A673 (cell line): ENCODE measurements around the gene NFASC. TPM values are rescaled to one million over a fixed set of nuclear protein-coding genes. Genes with fewer than 3 reads are reported as not detected.

Experiments
- BruUV-seq: library from RNA; stranded (reverse); fragments of 400-500 nt; replicated peaks from 2 replicates; lab custom pipeline; 2021; lab: Mats Ljungman, UMichigan
- CTCF ChIA-PET: fragments of 300-600 bp; sonication (Branson Sonifier 250); formaldehyde crosslinking; loops from one replicate; lab custom pipeline; 2022; ENCODE audit warnings: antibody characterized with exemption; lab: Charles Lee
- POLR2A ChIA-PET: fragments of 300-600 bp; sonication (Branson Sonifier 250); formaldehyde crosslinking; loops from one replicate; lab custom pipeline; 2022; ENCODE audit warnings: antibody characterized with exemption; ENCODE audit not compliant: low non-redundant PET; lab: Charles Lee
- DNase-seq: peaks from one replicate; pipeline ENCODE4 v3.0.0-alpha.2; 2015; ENCODE audit warnings: low spot score
- H3K27ac ChIP-seq: fragments of 200-600 bp; sonication (generic); 2 replicates; pipeline ENCODE4 v1.5.1; 2016; ENCODE audit warnings: mixed run types, low read depth, mild to moderate bottlenecking, mixed read lengths, antibody characterized with exemption, low read length; ENCODE audit not compliant: poor library complexity, severe bottlenecking
- H3K27me3 ChIP-seq: fragments of 200-600 bp; sonication (generic); replicated peaks from 2 replicates; pipeline ENCODE4 v1.6.1; 2017; ENCODE audit warnings: mixed run types, low read depth, mild to moderate bottlenecking, mixed read lengths, antibody characterized with exemption, low read length; ENCODE audit not compliant: insufficient read depth, poor library complexity
- H3K36me3 ChIP-seq: fragments of 200-600 bp; sonication (generic); 2 replicates; pipeline ENCODE4 v1.6.1; 2016; ENCODE audit warnings: mixed run types, mild to moderate bottlenecking, mixed read lengths, antibody characterized with exemption, low read length; ENCODE audit not compliant: insufficient read depth, poor library complexity, severe bottlenecking
- H3K4me1 ChIP-seq: fragments of 200-600 bp; sonication (generic); 2 replicates; pipeline ENCODE4 v1.6.1; 2017; ENCODE audit warnings: mixed run types, mild to moderate bottlenecking, mixed read lengths, antibody characterized with exemption, low read length; ENCODE audit not compliant: insufficient read depth, poor library complexity, severe bottlenecking
- H3K4me3 ChIP-seq: fragments of 200-600 bp; sonication (generic); 2 replicates; pipeline ENCODE4 v1.5.1; 2016; ENCODE audit warnings: low read depth, mixed run types, mild to moderate bottlenecking, mixed read lengths, low read length; ENCODE audit not compliant: poor library complexity, severe bottlenecking
- H3K9me3 ChIP-seq: fragments of 200-600 bp; sonication (generic); 2 replicates; pipeline ENCODE4 v1.6.1; 2016; ENCODE audit warnings: mixed run types, low read depth, mild to moderate bottlenecking, mixed read lengths, antibody characterized with exemption, low read length; ENCODE audit not compliant: poor library complexity, severe bottlenecking
- EZH2 ChIP-seq: fragments of 200-600 bp; sonication (generic); IDR thresholded peaks from 2 replicates; pipeline ENCODE4 v1.6.1; 2017; ENCODE audit warnings: borderline replicate concordance, low read depth, mild to moderate bottlenecking, mixed read lengths, antibody characterized with exemption, low read length; ENCODE audit not compliant: poor library complexity, severe bottlenecking
- intact Hi-C: fragments of 100-400 bp; cut with micrococcal nuclease; formaldehyde crosslinking; loops from one replicate; pipeline ENCODE4 v1.10.0; 2022; ENCODE audit not compliant: unreplicated experiment
- total RNA-seq: library from RNA; stranded (reverse); gene quantifications from 2 replicates; pipeline ENCODE4 v1.2.3, GENCODE V29; 2021
- TF ChIP-seq, protein P1 (sequence below): fragments of 300-800, 200-600 bp; sonication (generic); conservative IDR thresholded peaks from 2 replicates; pipeline ENCODE4 v1.5.1; 2017; ENCODE audit warnings: low read depth, mild to moderate bottlenecking, antibody characterized with exemption, low read length, moderate library complexity, mixed read lengths

The NFASC gene
- total RNA-seq, 1 experiment from 2014 or later, result 0.24 TPM

DNA sequence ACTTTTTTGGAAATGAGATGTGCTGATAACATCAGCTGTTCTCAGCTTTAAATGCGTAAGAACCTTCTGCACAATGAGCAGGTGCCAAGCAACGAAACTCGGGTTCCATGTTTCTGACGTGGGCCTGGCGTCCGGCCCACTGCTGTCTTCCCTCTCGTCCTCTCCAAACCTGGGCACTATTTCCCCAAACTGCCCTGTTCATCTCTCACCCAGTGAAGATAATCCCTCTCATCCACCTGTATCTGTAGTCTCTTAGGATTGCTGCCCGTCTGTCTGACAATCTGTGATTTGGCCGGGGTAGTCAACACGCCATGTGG is 122.3 kb downstream of the NFASC start:
- Histone ChIP-seq H3K27me3 (no peaks in the 10 kb centered on the region), H3K9me3 (no peaks in the 10 kb centered on the region), H3K4me3 (no peak overlapping the region), H3K27ac (no peak overlapping the region), H3K36me3 (no peaks in the 10 kb centered on the region), H3K4me1 (no peaks in the 10 kb centered on the region)
- DNase-seq, result no peak
- BruUV-seq, result no TSS peak
- POLR2A ChIA-PET, result no interaction called here
- intact Hi-C loops, result no loop called here
- CTCF ChIA-PET, result interaction anchor here (0.6 to 3.5 kb wide), 2 partner anchors 16 to 69 kb away, joined by 3 to 14 read pairs; no protein-coding TSS in a partner anchor
- TF ChIP-seq EZH2, result no peak
- TF ChIP-seq, protein P1, sequence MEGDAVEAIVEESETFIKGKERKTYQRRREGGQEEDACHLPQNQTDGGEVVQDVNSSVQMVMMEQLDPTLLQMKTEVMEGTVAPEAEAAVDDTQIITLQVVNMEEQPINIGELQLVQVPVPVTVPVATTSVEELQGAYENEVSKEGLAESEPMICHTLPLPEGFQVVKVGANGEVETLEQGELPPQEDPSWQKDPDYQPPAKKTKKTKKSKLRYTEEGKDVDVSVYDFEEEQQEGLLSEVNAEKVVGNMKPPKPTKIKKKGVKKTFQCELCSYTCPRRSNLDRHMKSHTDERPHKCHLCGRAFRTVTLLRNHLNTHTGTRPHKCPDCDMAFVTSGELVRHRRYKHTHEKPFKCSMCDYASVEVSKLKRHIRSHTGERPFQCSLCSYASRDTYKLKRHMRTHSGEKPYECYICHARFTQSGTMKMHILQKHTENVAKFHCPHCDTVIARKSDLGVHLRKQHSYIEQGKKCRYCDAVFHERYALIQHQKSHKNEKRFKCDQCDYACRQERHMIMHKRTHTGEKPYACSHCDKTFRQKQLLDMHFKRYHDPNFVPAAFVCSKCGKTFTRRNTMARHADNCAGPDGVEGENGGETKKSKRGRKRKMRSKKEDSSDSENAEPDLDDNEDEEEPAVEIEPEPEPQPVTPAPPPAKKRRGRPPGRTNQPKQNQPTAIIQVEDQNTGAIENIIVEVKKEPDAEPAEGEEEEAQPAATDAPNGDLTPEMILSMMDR, result no peak

DNA sequence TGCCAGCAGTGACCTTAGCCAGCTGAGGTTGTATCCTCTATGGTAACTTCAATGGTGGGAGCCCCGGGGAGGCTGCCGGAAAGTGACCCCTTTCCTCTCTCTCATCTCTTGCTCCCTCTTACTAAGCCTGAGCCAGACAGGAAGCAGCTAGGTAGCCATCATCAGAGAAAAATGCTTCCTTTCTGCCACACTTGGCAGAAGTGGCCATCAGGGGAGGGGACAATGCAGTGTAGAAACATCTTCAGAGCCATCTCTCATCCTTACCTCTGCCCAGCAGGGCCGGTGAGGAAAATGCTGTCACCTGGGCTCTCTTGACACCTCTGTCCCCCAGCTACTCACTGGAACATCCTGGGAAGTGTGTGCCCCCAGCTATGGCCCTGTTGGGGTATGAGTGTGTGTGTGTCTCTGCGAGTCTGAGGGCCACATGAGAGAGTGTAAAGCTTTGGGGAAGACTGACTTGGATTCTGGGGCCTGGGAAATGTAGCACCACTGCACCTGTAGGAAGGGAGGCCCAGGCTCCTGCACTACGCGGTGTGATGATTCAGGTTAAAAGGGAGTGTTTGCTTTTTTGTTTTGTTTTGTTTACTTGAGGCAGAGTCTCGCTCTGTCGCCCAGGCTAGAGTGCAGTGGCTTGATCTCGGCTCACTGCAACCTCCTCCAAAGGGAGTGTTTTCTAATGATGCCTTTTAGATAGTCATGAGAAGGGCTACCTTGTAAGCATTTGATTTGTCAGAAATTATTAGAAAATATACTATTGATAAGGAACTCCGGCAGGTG is 123.6 kb downstream of the NFASC start:
- no peak overlapping the region for H3K27ac ChIP-seq
- H3K4me1 ChIP-seq, result no peaks in the 10 kb centered on the region
- CTCF ChIA-PET, result interaction anchor here (3.5 kb wide), 1 partner anchor 68 kb away, joined by 14 read pairs; no protein-coding TSS in a partner anchor
- no TSS peak for BruUV-seq
- intact Hi-C loops, result no loop called here
- POLR2A ChIA-PET, result no interaction called here
- H3K4me3 ChIP-seq, result no peak overlapping the region
- TF ChIP-seq EZH2, result no peak
- TF ChIP-seq, protein P1, result no peak
- no peaks in the 10 kb centered on the region for H3K9me3 ChIP-seq
- H3K36me3 ChIP-seq, result no peaks in the 10 kb centered on the region
- DNase-seq, result no peak
- no peaks in the 10 kb centered on the region for H3K27me3 ChIP-seq

GRCh38 chr1:204996981-204997380 is 126.3 kb downstream of the NFASC start:
- ChIA-PET CTCF (no interaction called here), POLR2A (no interaction called here)
- Histone ChIP-seq H3K27me3 (no peaks in the 10 kb centered on the region), H3K36me3 (no peaks in the 10 kb centered on the region), H3K4me1 (no peaks in the 10 kb centered on the region), H3K4me3 (no peak overlapping the region), H3K9me3 (no peaks in the 10 kb centered on the region), H3K27ac (no peak overlapping the region)
- no peak for TF ChIP-seq EZH2
- TF ChIP-seq, protein P1, result no peak
- BruUV-seq, result no TSS peak
- DNase-seq, result no peak
- intact Hi-C loops, result no loop called here
